OCI-M1 (cell line): ENCODE data around the gene HEXIM2.
"Not testable (repeated sequence)": the region's sequence is repeated elsewhere in the genome, so short reads cannot be mapped to it uniquely, and the experiment has no call there.

Source experiments
- DNase-seq: peaks from one replicate; lab custom pipeline; 2025; lab: John Stamatoyannopoulos, UW

Gene HEXIM2

GRCh38 chr17:45161288-45162024 is at the start of gene HEXIM2:
TSS of gene HEXIM2 (plus strand) at chr17:45161875. CDS start at chr17:45162794, 919 bp downstream.
- peak; percentile 100 for DNase-seq

- no peak for DNase-seq
Observed at GRCh38 chr17:45112559-45113423, 48.9 kb upstream of the HEXIM2 start.

GRCh38 chr17:45113424-45113754 is 48.3 kb upstream of the HEXIM2 start:
- DNase-seq: no peak

- DNase-seq: no peak
Observed at GRCh38 chr17:45114117-45114932, 47.4 kb upstream of the HEXIM2 start.

GRCh38 chr17:45115015-45115625 is 46.6 kb upstream of the HEXIM2 start:
- no peak for DNase-seq

GRCh38 chr17:45115871-45116270 is 45.8 kb upstream of the HEXIM2 start:
- DNase-seq: no peak

- no peak for DNase-seq
Observed at GRCh38 chr17:45116434-45117016, 45.1 kb upstream of the HEXIM2 start.

- no peak for DNase-seq
Observed at GRCh38 chr17:45117334-45117733, 44.3 kb upstream of the HEXIM2 start.

- no peak for DNase-seq
Observed at GRCh38 chr17:45117848-45118646, 43.6 kb upstream of the HEXIM2 start.

- no peak for DNase-seq
Observed at GRCh38 chr17:45118691-45119090, 43.0 kb upstream of the HEXIM2 start.

- DNase-seq: no peak
Observed at GRCh38 chr17:45119964-45120363, 41.7 kb upstream of the HEXIM2 start.

GRCh38 chr17:45120558-45120957 is 41.1 kb upstream of the HEXIM2 start:
- no peak for DNase-seq

GRCh38 chr17:45121055-45121454 is 40.6 kb upstream of the HEXIM2 start:
- DNase-seq: no peak

- DNase-seq: no peak
Observed at GRCh38 chr17:45123076-45123770, 38.5 kb upstream of the HEXIM2 start.

- peak; percentile 53 for DNase-seq
Observed at GRCh38 chr17:45123930-45124796, 37.5 kb upstream of the HEXIM2 start.

GRCh38 chr17:45124797-45125122 is 36.9 kb upstream of the HEXIM2 start:
- not testable (repeated sequence) for DNase-seq

- no peak for DNase-seq
Observed at GRCh38 chr17:45125509-45125908, 36.2 kb upstream of the HEXIM2 start.

GRCh38 chr17:45127207-45127547 is 34.5 kb upstream of the HEXIM2 start:
- no peak for DNase-seq

- DNase-seq: no peak
Observed at GRCh38 chr17:45127548-45128300, 34.0 kb upstream of the HEXIM2 start.
